Measurements from ENCODE around the gene RASEF.

Gene RASEF

GRCh38 chr9:83056174-83056573 lies 6.8 kb downstream of the RASEF start:
- no peak for DNase-seq (ENCODE audit: low read depth in 2 of 2)

DNA sequence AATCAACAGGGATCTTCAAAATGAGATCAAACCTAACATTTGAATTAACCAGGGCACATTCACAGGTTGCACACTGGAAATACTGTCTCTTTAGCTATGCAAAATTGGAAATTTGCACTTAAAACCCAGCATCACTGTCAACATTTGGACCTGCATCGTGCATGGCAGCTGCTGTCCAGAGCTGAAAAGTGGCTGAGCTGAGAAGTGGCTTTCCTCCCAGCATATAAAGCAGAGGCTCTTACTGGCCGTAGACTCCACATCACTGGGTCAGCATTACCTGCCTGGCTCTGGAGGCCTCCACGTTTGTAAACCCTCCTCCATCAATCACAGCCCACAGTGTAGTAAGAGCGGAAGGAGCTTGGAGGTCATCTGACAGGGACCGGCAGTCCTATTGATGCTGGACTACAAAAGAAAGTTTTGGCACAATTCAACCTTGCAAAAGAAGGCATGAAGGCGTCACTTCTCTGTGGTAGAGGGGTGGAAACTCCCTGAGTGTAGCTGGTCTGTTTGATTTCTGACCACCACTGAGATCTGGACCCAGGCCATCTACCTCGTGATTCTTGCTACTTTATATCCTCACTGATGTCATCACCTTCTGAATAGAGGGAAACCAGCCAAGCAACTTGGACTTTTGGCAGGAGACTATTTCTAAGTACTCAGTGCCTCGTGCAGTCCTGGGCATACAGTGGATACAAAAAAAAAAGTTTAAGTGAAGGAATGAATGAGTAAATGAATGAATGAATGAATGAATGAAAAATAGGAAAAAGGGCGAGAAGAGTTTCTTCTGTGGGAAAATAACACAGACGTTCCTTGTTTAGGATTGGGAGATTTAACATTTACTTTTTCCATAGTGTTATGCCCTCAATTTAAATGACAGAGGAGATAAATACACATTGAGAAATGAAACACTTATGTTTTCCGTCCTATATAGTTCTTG lies 14.8 kb downstream of the RASEF start:
- no peak for DNase-seq (ENCODE audit: low read depth in 2 of 2)

- no peak for DNase-seq (ENCODE audit: low read depth in 2 of 2)
Observed at GRCh38 chr9:83043597-83043996, 19.3 kb downstream of the RASEF start.

- no peak for DNase-seq (ENCODE audit: low read depth in 2 of 2)
Observed at GRCh38 chr9:83041771-83042170, 21.2 kb downstream of the RASEF start.

GRCh38 chr9:83039303-83039702 lies 23.6 kb downstream of the RASEF start:
- DNase-seq (ENCODE audit: low read depth in 2 of 2), result no peak

GRCh38 chr9:83036043-83036442 lies 26.9 kb downstream of the RASEF start:
- no peak for DNase-seq (ENCODE audit: low read depth in 2 of 2)

DNA sequence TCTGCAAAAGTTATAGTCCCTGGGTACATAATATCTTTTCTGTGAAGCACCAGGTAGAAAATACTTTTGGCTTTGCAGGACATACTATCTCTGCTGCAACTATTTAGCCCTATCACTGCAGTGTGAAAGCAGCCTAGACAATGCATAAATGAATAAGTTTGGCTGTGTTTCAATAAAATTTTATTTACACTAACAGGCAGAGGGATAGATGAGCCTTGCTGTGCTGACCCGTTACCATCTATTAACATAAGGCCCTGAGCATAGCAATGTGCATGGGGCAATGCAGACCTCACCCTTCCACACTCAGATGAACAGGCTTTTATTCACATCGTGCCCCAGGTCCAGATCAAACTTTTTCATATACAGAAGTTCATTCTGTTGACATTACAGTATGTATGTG lies 27.8 kb downstream of the RASEF start:
- no peak for DNase-seq (ENCODE audit: low read depth in 2 of 2)

- DNase-seq (ENCODE audit: low read depth in 2 of 2), result no peak
Observed at GRCh38 chr9:83034587-83034986, 28.4 kb downstream of the RASEF start.

- DNase-seq (ENCODE audit: low read depth in 2 of 2), result no peak
Observed at GRCh38 chr9:83034026-83034425, 28.9 kb downstream of the RASEF start.

DNA sequence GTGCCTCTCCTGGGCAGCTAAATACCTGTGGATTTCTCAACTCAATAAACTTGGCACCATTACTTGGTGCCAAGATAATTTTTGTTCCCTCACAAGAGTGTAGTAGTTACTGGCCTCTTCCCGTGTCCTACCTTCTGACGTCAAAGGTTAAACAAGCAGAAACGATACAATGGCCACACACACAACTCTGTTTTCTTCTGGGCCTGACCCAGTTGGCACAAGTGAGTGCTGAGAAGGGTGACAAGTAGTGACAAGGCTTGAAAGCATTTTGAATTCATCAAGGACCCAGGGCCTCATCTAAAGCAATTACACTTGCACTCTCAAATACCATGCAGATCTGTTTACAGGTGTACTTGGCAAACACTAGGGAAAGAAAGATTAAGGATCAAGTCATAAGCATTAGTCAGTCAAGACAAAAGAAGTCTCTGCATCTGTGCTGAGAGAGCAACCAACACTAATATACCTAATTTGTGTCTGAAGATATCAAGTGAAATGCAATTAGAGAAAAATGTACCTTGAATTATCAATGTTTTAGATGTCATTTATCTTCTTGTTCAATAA lies 30.8 kb downstream of the RASEF start:
- DNase-seq (ENCODE audit: low read depth in 2 of 2), result no peak

GRCh38 chr9:83030391-83031107 lies 32.4 kb downstream of the RASEF start:
- DNase-seq (ENCODE audit: low read depth in 2 of 2), result no peak

DNA sequence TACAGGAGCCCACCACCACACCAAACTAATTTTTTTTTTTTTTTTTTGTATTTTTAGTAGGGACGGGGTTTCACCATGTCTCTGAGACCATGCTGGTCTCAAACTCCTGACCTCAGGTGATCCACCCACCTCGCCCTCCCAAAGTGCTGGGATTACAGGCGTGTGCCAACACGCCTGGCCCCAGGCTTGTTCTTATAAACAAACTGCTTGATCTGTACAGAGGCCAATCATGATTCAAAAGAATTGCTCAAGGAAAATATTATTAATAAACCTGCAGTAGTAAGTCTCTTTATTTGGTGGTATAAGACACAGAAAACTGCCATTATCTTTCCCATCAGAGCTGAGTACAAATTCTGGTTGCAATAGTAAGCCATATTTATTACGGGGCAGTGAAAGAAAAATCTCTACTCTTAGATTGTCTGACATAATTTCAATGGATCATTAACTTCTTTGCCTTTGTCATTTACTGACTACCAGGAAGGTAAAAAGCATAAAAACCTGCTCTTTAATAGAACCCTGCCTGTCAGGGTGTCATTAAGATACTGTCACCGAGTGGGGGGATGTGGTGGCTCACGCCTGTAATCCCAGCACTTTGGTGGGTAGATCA lies 33.3 kb downstream of the RASEF start:
- DNase-seq (ENCODE audit: low read depth in 2 of 2), result no peak

GRCh38 chr9:83027153-83027891 lies 35.6 kb downstream of the RASEF start:
- DNase-seq (ENCODE audit: low read depth in 2 of 2), result no peak

DNA sequence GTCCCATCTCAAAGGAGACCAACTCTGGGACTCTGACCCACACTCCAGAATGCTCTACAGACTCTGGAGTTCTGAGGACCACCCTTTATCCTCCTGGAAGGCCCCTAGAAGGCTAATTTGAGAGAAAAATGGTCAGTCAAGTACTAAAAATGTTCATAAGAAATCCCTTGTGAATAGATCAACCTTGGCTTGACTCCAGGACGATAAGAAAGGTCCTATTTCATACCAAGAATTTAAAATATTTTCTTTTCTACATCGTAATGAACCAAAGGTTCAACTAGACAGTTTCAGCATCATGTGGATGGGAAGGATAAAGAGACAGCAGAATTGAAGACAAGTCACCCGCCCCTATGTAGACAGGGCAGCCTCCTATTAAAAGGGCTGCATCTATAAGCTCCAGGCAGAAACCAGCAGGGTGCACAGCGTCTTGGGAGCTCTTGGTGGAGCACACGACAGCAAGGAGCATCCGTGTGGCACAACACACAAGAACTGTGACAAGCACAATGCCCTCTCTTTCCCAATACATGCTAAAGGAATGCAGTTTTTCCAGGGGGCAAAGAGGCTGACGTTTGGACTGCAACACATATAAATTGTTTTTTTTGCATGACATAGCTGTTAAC lies 38.3 kb downstream of the RASEF start:
- no peak for DNase-seq (ENCODE audit: low read depth in 2 of 2)

GRCh38 chr9:83023151-83023550 lies 39.8 kb downstream of the RASEF start:
- no peak for DNase-seq (ENCODE audit: low read depth in 2 of 2)

DNA sequence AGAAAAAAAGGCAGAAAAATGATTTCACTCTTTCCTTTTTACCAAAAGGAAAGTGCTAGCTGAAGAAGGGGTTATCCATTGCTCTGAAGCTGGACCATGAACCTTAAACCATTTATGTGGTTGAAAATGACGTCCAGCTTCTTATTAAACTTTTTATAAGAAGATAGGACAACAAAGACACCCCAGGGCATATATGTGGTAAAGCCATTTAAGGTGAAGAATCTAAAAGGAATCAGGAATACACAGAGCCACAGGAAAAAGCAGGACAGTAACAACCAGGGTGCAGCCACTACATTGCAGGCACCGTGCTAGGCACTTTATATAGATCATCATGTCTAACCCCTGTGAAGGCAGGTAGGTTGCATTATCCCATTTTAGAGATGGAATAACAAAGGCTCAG lies 42.1 kb downstream of the RASEF start:
- no peak for DNase-seq (ENCODE audit: low read depth in 2 of 2)

DNA sequence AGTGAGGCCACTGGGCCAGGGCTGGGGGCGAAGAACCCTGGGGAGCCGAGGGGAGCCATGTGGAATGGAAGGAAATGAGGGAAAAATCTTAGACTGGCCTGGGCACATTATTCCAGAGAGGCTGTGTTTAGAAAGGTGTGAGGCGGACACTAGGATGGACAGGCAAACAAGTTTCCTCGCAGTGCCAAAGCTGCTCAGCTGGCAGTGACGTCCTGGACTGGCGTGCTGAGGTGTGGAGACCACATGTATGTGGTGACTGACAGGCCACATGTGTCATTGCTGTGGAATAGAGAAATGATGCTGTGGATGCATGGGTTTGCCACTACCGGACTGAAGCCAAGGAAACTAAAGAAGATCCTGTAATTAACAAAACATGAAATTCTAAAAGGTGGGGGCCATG lies 42.6 kb downstream of the RASEF start:
- no peak for DNase-seq (ENCODE audit: low read depth in 2 of 2)

DNA sequence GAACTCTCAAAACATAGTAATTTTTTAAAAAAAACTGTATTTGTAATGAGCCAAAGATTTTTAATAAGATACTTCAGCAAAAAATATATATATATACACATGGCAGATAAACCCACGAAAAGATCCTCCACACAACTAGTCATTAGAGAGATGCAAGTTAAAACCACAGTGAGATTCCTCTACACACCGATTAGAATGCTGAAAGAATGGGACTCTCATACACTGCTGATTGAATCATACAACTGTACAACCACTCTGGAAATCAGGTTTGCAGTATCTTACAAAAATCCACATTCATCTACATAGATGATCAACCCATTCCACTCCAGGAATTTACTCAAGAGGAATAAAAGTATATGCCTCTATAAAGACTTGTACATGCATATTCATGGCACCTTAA lies 43.7 kb downstream of the RASEF start:
- no peak for DNase-seq (ENCODE audit: low read depth in 2 of 2)

GRCh38 chr9:83015897-83016296 lies 47.0 kb downstream of the RASEF start:
- DNase-seq (ENCODE audit: low read depth in 2 of 2), result no peak

DNA sequence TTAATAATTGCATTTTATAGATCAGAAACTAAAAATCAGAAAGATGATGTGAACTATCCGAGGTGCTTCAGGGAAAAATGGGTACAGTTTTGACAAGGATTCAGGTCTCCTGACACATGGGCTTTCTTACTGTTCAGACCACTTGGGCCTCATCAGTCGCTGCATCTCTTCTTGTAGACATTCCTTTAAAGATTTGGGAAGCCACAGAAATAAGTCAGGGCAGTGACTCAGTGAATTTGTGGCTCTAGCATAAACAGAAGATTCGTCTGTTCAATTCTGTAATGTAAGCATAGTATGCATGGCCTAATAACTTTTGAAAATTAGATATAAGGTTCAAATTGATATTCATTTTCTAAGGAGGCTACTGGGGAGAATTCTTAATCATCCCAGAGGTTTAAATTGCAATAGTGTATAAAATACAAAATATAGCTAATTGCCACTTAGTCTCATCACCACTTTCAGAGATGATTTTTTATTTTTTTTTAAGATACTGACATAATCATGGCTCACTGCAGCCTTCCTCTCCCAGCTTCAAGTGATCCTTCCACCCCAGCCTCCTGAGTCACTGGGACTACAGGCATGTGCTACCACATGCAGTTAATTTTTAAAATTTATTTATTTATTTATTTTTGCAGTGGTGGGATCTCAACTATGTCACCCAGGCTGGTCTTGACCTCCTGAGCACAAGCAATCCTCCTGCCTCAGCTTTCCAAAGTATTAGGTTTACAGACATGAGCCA lies 48.9 kb downstream of the RASEF start:
- DNase-seq (ENCODE audit: low read depth in 2 of 2), result no peak

All from stimulated activated CD4-positive, alpha-beta T cell treated with anti-CD3 and anti-CD28 coated beads, Interleukin-12 subunit alpha, Interleukin-12 subunit beta, amount 100 ng/mL, for 24 hours (primary cell).